GM23338 (cell line): ENCODE measurements around the gene RABGAP1L. TPM values are rescaled to one million over a fixed set of nuclear protein-coding genes. Genes with fewer than 3 reads are reported as not detected.

Experiments used
- ATAC-seq: fragments of 200-7000 bp; cut with Tn5 transposase; 3 replicates; pipeline ENCODE4 v1.9.1; 2020
- DNase-seq: peaks from one replicate; pipeline ENCODE4 v3.0.0-alpha.2; 2015; ENCODE audit warnings: low spot score
- H2AFZ ChIP-seq: fragments of 200-600 bp; sonication (generic); 2 replicates; pipeline ENCODE4 v1.8.0; 2016; ENCODE audit warnings: antibody characterized with exemption, mild to moderate bottlenecking, moderate library complexity
- H3F3A ChIP-seq: fragments of 200-600 bp; sonication (generic); replicated peaks from 2 replicates; pipeline ENCODE4 v1.8.0; 2017; ENCODE audit warnings: antibody characterized with exemption, mixed run types, low read depth
- H3K27ac ChIP-seq: fragments of 200-600 bp; sonication (generic); 2 replicates; pipeline ENCODE4 v1.6.1; 2016; ENCODE audit warnings: low read depth
- H3K27me3 ChIP-seq: fragments of 200-600 bp; sonication (generic); 2 replicates; pipeline ENCODE4 v1.8.0; 2016; ENCODE audit warnings: mild to moderate bottlenecking, mixed run types, moderate library complexity; ENCODE audit not compliant: insufficient read depth
- H3K36me3 ChIP-seq: fragments of 200-600 bp; sonication (generic); 2 replicates; pipeline ENCODE4 v1.8.0; 2016; ENCODE audit warnings: mild to moderate bottlenecking; ENCODE audit not compliant: insufficient read depth
- H3K4me1 ChIP-seq: fragments of 200-600 bp; sonication (generic); 2 replicates; pipeline ENCODE4 v1.8.0; 2016; ENCODE audit warnings: mild to moderate bottlenecking, moderate library complexity; ENCODE audit not compliant: insufficient read depth
- H3K4me2 ChIP-seq: fragments of 200-600 bp; sonication (generic); 2 replicates; pipeline ENCODE4 v1.7.1; 2017; ENCODE audit warnings: mixed run types
- H3K4me3 ChIP-seq: fragments of 200-600 bp; sonication (generic); 2 replicates; pipeline ENCODE4 v1.6.1; 2016; ENCODE audit warnings: mixed run types
- H3K79me2 ChIP-seq: fragments of 200-600 bp; sonication (generic); replicated peaks from 2 replicates; pipeline ENCODE4 v1.8.0; 2017; ENCODE audit warnings: mild to moderate bottlenecking; ENCODE audit not compliant: insufficient read depth
- H3K9me2 ChIP-seq: fragments of 200-600 bp; sonication (generic); 2 replicates; pipeline ENCODE4 v1.8.0; 2017; ENCODE audit not compliant: insufficient read depth
- H4K20me1 ChIP-seq: fragments of 200-600 bp; sonication (generic); replicated peaks from 2 replicates; pipeline ENCODE4 v1.8.0; 2017; ENCODE audit warnings: mild to moderate bottlenecking; ENCODE audit not compliant: insufficient read depth
- H3K27ac Mint-ChIP-seq: 2 replicates; pipeline ENCODE4 v1.8.0; 2020; ENCODE audit warnings: inconsistent platforms, mild to moderate bottlenecking, moderate library complexity, mixed read lengths
- H3K27me3 Mint-ChIP-seq: 3 replicates; pipeline ENCODE4 v1.8.0; 2022; ENCODE audit warnings: low read depth, mild to moderate bottlenecking, moderate library complexity, mixed read lengths, inconsistent platforms; ENCODE audit not compliant: insufficient read depth, poor library complexity
- H3K36me3 Mint-ChIP-seq: 3 replicates; pipeline ENCODE4 v1.8.0; 2021; ENCODE audit warnings: low read depth, mild to moderate bottlenecking, inconsistent platforms, moderate library complexity, mixed read lengths
- H3K4me1 Mint-ChIP-seq: 3 replicates; pipeline ENCODE4 v1.8.0; 2020; ENCODE audit warnings: mild to moderate bottlenecking, inconsistent platforms, mixed read lengths
- H3K4me3 Mint-ChIP-seq: 3 replicates; pipeline ENCODE4 v1.8.0; 2021; ENCODE audit warnings: moderate library complexity, mild to moderate bottlenecking, inconsistent platforms, mixed read lengths
- H3K9me3 Mint-ChIP-seq: 3 replicates; pipeline ENCODE4 v1.8.0; 2020; ENCODE audit warnings: moderate library complexity, mild to moderate bottlenecking, inconsistent platforms, mixed read lengths
- CREB1 ChIP-seq: fragments of 250-450 bp; sonication (Bioruptor Pico); IDR thresholded peaks from 2 replicates; pipeline ENCODE4 v1.5.0; 2020; ENCODE audit warnings: low read depth, mild to moderate bottlenecking, moderate library complexity
- EZH2 ChIP-seq: fragments of 200-600 bp; sonication (generic); IDR thresholded peaks from one replicate; pipeline ENCODE4 v1.8.0; 2017; ENCODE audit warnings: antibody characterized with exemption, mild to moderate bottlenecking, low read depth; ENCODE audit not compliant: unreplicated experiment
- STAT1 ChIP-seq: IDR thresholded peaks from one replicate; pipeline ENCODE4 v1.6.1; 2016; ENCODE audit warnings: antibody characterized with exemption; ENCODE audit not compliant: unreplicated experiment
- polyA plus RNA-seq: library from polyadenylated mRNA; unstranded; fragments of >200 nt; fragmentation: Nextera tagmentation; extraction: Ambion mirVana; gene quantifications from 2 replicates; pipeline ENCODE4 v1.2.1, GENCODE V29; 2016
- total RNA-seq: library from RNA; depleted of rRNA; stranded (reverse); fragments of >200 nt; shearing (Covaris generic); gene quantifications from 2 replicates; pipeline ENCODE4 v1.2.3, GENCODE V29; 2014
- TF ChIP-seq, protein P1 (sequence below), 2 experiments: fragments of 200-600 bp in 1 of 2; sonication (generic) in 1 of 2; conservative IDR thresholded peaks; 2 replicates each; pipeline versions ENCODE4 v1.5.1 to v1.6.1; 2016 to 2017; ENCODE audit warnings: antibody characterized with exemption in 2 of 2, low read depth in 2 of 2, mild to moderate bottlenecking in 2 of 2, moderate library complexity in 1 of 2
- TF ChIP-seq, protein P2 (sequence below): IDR thresholded peaks from one replicate; pipeline ENCODE4 v1.6.1; 2018; ENCODE audit warnings: antibody characterized with exemption; ENCODE audit not compliant: unreplicated experiment
- TF ChIP-seq, protein P3 (sequence below): fragments of 250-450 bp; sonication (Bioruptor Pico); IDR thresholded peaks from 2 replicates; pipeline ENCODE4 v1.5.0; 2020; ENCODE audit warnings: mild to moderate bottlenecking, moderate library complexity

Gene RABGAP1L
- total and polyA plus RNA-seq, 2 experiments from 2014 or later: 83.2 to 136 TPM

DNA sequence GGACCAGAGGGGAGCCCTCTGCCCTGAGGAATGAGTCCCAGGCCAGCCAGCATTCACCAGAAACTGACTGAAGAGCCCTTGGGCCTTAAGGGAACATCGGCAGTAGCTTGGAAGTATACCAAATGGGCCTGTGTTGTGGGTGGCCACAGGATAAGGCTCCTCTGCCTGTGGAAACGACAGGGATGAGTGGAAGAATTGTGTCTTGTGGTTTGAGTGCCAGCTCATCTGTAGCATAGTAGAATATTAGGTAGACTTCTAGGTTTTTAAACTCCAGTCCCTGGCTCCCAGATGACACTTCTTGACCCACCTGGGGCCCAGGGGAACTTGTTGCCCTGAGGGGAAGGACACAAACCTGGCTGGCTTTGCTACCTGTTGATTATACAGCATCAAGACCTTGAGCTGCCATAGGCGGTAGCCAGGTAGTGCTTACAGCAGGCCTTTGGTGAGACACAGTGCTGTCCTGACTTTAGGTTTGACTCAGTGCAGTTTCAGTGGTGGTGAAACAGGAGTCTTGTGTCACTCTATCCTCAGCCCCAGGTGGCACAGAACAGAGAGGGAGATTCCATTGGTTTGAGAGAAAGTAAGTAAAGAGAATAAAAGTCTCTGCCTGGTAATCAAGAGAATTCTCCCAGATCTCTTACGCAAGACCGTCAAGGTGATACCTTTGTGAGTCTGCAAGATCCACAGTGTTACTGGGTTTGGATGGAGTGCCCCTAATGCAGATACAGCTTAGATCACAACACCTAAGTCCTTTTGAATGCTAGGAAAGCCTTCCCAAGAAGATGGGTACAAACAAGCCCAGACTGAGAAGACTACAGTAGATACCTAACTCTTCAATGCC is 50.2 kb downstream of the RABGAP1L start:
- peaks cover 14% of the 10 kb centered on the region; the same call in 2 of the 3 replicates for H3K4me1 Mint-ChIP-seq
- Histone ChIP-seq H3K27ac (no peak overlapping the region), H2AFZ (no peak overlapping the region), H3F3A (no peaks in the 10 kb centered on the region), H3K9me2 (no peaks in the 10 kb centered on the region), H3K4me2 (no peak overlapping the region), H3K4me1 (peaks cover 11% of the 10 kb centered on the region), H3K36me3 (no peaks in the 10 kb centered on the region), H3K4me3 (no peak overlapping the region), H3K79me2 (peaks cover 22% of the 10 kb centered on the region), H4K20me1 (no peaks in the 10 kb centered on the region), H3K27me3 (no peaks in the 10 kb centered on the region)
- ATAC-seq: no peak
- peaks cover 12% of the 10 kb centered on the region; the same call in 2 of the 3 replicates for H3K9me3 Mint-ChIP-seq
- no peak for DNase-seq
- H3K27ac Mint-ChIP-seq: no peak overlapping the region
- TF ChIP-seq, protein P1, sequence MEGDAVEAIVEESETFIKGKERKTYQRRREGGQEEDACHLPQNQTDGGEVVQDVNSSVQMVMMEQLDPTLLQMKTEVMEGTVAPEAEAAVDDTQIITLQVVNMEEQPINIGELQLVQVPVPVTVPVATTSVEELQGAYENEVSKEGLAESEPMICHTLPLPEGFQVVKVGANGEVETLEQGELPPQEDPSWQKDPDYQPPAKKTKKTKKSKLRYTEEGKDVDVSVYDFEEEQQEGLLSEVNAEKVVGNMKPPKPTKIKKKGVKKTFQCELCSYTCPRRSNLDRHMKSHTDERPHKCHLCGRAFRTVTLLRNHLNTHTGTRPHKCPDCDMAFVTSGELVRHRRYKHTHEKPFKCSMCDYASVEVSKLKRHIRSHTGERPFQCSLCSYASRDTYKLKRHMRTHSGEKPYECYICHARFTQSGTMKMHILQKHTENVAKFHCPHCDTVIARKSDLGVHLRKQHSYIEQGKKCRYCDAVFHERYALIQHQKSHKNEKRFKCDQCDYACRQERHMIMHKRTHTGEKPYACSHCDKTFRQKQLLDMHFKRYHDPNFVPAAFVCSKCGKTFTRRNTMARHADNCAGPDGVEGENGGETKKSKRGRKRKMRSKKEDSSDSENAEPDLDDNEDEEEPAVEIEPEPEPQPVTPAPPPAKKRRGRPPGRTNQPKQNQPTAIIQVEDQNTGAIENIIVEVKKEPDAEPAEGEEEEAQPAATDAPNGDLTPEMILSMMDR (conservative IDR thresholded peaks at IDR 0.05; ENCODE audit: low read depth in 2 of 2): no peak
- no peak for TF ChIP-seq STAT1
- TF ChIP-seq, protein P2, sequence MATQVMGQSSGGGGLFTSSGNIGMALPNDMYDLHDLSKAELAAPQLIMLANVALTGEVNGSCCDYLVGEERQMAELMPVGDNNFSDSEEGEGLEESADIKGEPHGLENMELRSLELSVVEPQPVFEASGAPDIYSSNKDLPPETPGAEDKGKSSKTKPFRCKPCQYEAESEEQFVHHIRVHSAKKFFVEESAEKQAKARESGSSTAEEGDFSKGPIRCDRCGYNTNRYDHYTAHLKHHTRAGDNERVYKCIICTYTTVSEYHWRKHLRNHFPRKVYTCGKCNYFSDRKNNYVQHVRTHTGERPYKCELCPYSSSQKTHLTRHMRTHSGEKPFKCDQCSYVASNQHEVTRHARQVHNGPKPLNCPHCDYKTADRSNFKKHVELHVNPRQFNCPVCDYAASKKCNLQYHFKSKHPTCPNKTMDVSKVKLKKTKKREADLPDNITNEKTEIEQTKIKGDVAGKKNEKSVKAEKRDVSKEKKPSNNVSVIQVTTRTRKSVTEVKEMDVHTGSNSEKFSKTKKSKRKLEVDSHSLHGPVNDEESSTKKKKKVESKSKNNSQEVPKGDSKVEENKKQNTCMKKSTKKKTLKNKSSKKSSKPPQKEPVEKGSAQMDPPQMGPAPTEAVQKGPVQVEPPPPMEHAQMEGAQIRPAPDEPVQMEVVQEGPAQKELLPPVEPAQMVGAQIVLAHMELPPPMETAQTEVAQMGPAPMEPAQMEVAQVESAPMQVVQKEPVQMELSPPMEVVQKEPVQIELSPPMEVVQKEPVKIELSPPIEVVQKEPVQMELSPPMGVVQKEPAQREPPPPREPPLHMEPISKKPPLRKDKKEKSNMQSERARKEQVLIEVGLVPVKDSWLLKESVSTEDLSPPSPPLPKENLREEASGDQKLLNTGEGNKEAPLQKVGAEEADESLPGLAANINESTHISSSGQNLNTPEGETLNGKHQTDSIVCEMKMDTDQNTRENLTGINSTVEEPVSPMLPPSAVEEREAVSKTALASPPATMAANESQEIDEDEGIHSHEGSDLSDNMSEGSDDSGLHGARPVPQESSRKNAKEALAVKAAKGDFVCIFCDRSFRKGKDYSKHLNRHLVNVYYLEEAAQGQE: no peak
- no peak for TF ChIP-seq EZH2
- TF ChIP-seq, protein P3, sequence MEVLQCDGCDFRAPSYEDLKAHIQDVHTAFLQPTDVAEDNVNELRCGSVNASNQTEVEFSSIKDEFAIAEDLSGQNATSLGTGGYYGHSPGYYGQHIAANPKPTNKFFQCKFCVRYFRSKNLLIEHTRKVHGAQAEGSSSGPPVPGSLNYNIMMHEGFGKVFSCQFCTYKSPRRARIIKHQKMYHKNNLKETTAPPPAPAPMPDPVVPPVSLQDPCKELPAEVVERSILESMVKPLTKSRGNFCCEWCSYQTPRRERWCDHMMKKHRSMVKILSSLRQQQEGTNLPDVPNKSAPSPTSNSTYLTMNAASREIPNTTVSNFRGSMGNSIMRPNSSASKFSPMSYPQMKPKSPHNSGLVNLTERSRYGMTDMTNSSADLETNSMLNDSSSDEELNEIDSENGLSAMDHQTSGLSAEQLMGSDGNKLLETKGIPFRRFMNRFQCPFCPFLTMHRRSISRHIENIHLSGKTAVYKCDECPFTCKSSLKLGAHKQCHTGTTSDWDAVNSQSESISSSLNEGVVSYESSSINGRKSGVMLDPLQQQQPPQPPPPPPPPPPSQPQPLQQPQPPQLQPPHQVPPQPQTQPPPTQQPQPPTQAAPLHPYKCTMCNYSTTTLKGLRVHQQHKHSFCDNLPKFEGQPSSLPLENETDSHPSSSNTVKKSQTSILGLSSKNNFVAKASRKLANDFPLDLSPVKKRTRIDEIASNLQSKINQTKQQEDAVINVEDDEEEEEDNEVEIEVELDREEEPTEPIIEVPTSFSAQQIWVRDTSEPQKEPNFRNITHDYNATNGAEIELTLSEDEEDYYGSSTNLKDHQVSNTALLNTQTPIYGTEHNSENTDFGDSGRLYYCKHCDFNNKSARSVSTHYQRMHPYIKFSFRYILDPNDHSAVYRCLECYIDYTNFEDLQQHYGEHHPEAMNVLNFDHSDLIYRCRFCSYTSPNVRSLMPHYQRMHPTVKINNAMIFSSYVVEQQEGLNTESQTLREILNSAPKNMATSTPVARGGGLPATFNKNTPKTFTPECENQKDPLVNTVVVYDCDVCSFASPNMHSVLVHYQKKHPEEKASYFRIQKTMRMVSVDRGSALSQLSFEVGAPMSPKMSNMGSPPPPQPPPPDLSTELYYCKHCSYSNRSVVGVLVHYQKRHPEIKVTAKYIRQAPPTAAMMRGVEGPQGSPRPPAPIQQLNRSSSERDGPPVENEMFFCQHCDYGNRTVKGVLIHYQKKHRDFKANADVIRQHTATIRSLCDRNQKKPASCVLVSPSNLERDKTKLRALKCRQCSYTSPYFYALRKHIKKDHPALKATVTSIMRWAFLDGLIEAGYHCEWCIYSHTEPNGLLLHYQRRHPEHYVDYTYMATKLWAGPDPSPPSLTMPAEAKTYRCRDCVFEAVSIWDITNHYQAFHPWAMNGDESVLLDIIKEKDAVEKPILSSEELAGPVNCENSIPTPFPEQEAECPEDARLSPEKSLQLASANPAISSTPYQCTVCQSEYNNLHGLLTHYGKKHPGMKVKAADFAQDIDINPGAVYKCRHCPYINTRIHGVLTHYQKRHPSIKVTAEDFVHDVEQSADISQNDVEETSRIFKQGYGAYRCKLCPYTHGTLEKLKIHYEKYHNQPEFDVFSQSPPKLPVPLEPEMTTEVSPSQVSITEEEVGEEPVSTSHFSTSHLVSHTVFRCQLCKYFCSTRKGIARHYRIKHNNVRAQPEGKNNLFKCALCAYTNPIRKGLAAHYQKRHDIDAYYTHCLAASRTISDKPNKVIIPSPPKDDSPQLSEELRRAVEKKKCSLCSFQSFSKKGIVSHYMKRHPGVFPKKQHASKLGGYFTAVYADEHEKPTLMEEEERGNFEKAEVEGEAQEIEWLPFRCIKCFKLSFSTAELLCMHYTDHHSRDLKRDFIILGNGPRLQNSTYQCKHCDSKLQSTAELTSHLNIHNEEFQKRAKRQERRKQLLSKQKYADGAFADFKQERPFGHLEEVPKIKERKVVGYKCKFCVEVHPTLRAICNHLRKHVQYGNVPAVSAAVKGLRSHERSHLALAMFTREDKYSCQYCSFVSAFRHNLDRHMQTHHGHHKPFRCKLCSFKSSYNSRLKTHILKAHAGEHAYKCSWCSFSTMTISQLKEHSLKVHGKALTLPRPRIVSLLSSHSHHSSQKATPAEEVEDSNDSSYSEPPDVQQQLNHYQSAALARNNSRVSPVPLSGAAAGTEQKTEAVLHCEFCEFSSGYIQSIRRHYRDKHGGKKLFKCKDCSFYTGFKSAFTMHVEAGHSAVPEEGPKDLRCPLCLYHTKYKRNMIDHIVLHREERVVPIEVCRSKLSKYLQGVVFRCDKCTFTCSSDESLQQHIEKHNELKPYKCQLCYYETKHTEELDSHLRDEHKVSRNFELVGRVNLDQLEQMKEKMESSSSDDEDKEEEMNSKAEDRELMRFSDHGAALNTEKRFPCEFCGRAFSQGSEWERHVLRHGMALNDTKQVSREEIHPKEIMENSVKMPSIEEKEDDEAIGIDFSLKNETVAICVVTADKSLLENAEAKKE (CRISPR knock-in tag): no peak
- TF ChIP-seq CREB1 (CRISPR knock-in tag): no peak
- peaks cover 9% of the 10 kb centered on the region; the same call in 2 of the 3 replicates for H3K36me3 Mint-ChIP-seq
- H3K4me3 Mint-ChIP-seq: no peak overlapping the region
- H3K27me3 Mint-ChIP-seq: no peaks in the 10 kb centered on the region
